ENCODE data around the gene MAP3K8.
"Not testable (repeated sequence)": the region's sequence is repeated elsewhere in the genome, so short reads cannot be mapped to it uniquely, and the experiment has no call there.

Gene MAP3K8

DNA sequence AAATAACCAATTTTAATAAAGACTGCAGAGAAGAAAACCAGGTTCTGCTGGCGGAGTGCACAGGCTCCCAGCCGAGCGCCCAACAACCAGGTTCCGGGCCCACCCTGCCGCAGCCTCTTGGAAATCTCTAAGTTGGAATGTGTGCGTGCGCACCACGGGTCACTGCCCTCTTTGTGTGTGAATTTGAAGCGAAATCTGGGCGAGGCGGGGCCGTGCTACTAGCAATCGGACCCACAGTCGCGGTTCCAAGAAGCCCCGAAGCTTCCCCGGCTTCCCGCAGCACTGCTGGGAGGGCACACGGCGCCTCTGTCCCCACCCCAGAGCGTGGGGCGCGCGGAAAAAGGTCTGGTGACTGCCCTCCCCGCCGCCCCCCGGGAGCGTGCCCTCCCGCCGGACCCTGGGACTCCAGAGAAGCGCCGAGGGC, 666 bp upstream of the MAP3K8 start:
- peaks cover 47% of the 10 kb centered on the region for H3K4me1 Mint-ChIP-seq (ENCODE audit: low read depth)
- peaks cover 26% of the 10 kb centered on the region for H3K36me3 Mint-ChIP-seq (ENCODE audit: low read depth)
- no peaks in the 10 kb centered on the region for H3K9me3 Mint-ChIP-seq
- H3K27me3 Mint-ChIP-seq = no peaks in the 10 kb centered on the region
- peak overlapping the region; percentile 87 for H3K27ac Mint-ChIP-seq
- no peak for DNase-seq
- H3K4me3 Mint-ChIP-seq = peak overlapping the region; percentile 92

DNA sequence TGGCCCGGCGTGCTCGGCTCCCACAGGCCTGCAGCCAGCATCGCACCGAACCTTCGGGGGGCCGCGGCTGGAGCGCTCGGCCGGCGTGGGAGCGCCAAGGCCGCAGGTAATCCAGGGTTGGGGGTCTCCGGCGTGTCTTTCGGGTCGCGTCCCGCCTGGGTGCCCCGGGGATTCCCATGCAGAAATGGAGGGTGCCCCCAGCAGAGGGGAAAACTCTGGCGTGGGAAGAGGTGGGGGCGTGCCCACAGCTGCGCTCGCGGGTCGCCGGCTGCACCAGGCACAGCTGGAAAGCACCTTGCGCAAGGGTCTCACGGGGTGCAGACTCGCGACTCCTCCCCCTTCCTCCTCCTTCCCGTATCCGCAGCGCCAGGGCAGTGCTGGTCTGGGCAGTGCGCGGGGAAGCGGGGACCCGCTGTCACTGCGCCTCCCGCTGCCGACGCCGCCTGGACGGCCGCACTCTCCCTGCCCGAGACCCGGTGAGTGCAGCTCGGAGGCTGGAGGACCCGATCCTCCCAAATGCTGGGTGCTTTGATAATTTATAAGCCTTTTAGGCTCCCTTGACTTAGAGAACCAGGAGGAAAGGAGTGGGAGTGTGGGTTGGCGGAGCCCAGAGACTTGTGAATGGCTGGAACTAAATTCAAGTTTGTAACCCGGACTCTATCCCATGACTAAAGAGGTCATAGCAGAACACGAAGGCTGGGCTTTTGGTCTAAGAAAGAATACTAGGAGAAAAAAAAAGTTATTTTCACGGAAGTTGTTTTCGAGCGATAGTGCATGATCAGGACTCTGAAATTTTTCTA, 489 bp downstream of the MAP3K8 start:
- H3K27ac Mint-ChIP-seq = peak overlapping the region; percentile 88
- H3K4me1 Mint-ChIP-seq (ENCODE audit: low read depth) = peaks cover 53% of the 10 kb centered on the region
- DNase-seq = peak; percentile 79
- no peaks in the 10 kb centered on the region for H3K9me3 Mint-ChIP-seq
- H3K36me3 Mint-ChIP-seq (ENCODE audit: low read depth) = peaks cover 36% of the 10 kb centered on the region
- H3K4me3 Mint-ChIP-seq = peak overlapping the region; percentile 92
- H3K27me3 Mint-ChIP-seq = no peaks in the 10 kb centered on the region

DNA sequence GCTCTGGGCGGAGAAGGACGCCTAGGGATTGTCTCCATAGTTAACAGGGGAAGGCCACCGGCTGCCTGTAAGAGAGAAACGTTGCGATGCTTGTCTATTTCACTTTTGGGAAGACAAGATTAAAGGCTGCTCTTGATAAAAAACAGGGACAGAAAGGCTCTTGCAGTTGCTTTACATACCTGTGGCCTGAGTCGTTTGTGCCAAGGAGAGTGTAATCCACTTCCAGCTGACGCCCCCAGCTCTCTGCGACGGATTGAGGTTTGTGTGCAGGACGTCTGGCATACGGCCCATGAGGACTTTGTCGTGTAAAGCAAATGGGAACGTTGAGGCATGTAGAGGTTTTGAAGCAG, 1.1 kb downstream of the MAP3K8 start:
- peak; percentile 37 for DNase-seq
- Mint-ChIP-seq H3K4me1 (ENCODE audit: low read depth) (peaks cover 56% of the 10 kb centered on the region), H3K9me3 (no peaks in the 10 kb centered on the region), H3K27ac (peak overlapping the region; percentile 88), H3K4me3 (peak overlapping the region; percentile 92), H3K27me3 (no peaks in the 10 kb centered on the region), H3K36me3 (ENCODE audit: low read depth) (peaks cover 41% of the 10 kb centered on the region)

DNA sequence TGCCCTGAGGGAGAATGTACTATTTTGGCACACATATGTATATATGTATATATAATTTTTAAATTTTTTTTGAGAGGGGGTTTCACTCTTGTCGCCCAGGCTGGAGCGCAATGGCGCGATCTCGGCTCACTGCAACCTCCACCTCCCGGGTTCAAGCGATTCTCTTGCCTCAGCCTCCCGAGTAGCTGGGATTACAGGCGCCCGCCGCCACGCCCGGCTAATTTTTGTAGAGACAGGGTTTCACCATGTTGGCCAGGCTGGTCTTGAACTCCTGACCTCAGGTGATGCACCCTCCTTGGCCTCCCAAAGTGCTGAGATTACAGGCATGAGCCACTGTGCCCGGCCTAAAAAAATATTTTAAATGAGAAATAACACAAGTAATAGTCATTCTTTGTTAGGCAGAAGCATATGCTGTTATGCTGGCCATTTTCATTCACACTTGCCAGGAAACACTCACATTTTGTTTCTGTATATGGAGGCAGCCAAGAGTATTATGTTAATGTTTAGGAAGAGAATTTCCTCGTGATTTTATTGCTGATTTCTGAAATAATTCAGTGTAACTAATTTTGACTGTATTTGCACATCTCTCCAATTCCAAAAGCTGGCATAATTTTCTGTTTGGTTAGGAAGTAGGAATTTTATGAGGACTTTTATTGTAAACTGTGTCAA, 1.6 kb downstream of the MAP3K8 start:
- Mint-ChIP-seq H3K4me1 (ENCODE audit: low read depth) (peaks cover 58% of the 10 kb centered on the region), H3K4me3 (peak overlapping the region; percentile 92), H3K36me3 (ENCODE audit: low read depth) (peaks cover 46% of the 10 kb centered on the region), H3K27ac (peak overlapping the region; percentile 95)
- not testable (repeated sequence) for DNase-seq, H3K27me3 Mint-ChIP-seq, H3K9me3 Mint-ChIP-seq

DNA sequence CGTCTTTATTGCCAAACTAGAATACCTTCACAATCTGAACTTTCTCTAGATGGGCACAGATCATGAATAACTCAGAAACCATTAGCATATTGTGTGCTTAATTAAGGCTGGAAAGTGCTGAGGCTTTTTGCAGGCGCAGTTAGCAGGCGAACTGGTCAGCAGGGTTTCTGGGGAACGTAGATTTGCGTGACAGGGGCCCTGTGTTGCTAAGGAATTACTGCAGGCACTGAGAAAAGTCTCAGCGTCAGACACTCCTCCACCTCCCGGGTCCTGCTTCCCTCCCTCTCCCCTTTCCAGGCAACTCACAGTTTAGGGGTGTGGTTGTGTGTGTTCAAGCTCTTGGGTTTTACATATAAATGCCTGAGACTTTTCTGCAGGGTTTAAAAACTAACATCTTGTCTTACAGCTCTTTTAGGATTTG, 2.2 kb downstream of the MAP3K8 start:
- Mint-ChIP-seq H3K9me3 (no peaks in the 10 kb centered on the region), H3K4me3 (peak overlapping the region; percentile 92), H3K36me3 (ENCODE audit: low read depth) (peaks cover 49% of the 10 kb centered on the region), H3K4me1 (ENCODE audit: low read depth) (peaks cover 60% of the 10 kb centered on the region), H3K27ac (peak overlapping the region; percentile 95), H3K27me3 (no peaks in the 10 kb centered on the region)
- no peak for DNase-seq

DNA sequence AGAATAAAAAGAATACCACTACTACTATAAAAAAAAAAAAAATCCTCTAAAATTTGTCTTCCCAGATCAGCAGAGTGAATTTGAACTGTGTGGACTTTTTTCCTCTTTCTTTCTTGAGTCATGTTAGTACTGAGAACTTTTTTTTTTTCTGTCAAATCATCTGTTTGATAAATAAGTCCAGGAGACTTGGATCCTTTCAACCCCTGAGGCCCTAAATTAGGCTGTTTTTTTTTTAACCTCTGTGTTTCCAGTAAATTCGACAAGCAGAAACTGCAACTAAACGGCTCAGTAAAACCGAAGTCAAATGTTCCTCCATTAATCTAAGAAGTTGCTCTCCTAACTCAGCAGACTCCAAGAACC, 2.7 kb downstream of the MAP3K8 start:
- Mint-ChIP-seq H3K36me3 (ENCODE audit: low read depth) (peaks cover 51% of the 10 kb centered on the region), H3K27ac (peak overlapping the region; percentile 95), H3K4me3 (peak overlapping the region; percentile 92), H3K27me3 (no peaks in the 10 kb centered on the region), H3K9me3 (no peaks in the 10 kb centered on the region), H3K4me1 (ENCODE audit: low read depth) (peaks cover 58% of the 10 kb centered on the region)
- DNase-seq = no peak

DNA sequence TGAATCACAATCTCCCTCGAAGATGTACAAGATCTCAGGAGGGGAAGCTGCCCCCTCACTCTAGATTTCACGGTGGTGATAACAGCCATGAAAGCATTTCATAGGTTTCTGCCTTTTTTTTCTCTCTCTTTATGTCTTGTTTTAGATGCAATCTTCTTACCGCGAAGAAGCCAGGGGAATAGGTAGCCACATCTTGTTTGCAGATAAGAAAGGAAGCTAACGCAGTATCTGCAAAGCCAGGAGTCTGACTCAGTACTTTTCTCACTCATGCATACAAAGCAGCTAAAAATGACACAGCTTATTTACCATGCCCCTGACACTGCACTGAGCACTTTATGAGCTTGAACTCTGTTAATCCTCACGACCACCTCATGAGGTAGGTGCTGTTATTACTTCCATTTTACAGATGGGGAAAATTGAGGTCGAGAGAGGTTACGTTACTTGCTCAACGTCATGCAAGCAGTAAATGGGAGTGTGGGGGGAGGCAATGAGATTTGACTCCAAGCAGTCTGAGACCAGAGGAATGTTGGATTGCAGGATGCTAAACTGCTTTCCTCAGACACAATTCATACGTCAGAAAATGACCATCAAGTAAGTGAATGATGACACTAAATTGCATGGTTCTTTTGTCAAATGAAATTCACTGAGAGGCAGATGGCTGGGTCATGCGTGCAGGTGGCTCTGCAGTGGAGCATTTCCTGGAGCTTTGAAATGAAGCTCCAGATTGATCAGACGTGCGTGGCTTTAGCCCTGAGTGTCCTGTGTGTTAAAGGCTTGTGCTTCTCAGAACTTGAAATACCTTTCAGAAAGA, 3.3 kb downstream of the MAP3K8 start:
- no peak for DNase-seq
- no peaks in the 10 kb centered on the region for H3K9me3 Mint-ChIP-seq
- H3K4me1 Mint-ChIP-seq (ENCODE audit: low read depth) = peaks cover 58% of the 10 kb centered on the region
- H3K36me3 Mint-ChIP-seq (ENCODE audit: low read depth) = peaks cover 57% of the 10 kb centered on the region
- peak overlapping the region; percentile 95 for H3K27ac Mint-ChIP-seq
- H3K4me3 Mint-ChIP-seq = peak overlapping the region; percentile 92
- H3K27me3 Mint-ChIP-seq = no peaks in the 10 kb centered on the region

DNA sequence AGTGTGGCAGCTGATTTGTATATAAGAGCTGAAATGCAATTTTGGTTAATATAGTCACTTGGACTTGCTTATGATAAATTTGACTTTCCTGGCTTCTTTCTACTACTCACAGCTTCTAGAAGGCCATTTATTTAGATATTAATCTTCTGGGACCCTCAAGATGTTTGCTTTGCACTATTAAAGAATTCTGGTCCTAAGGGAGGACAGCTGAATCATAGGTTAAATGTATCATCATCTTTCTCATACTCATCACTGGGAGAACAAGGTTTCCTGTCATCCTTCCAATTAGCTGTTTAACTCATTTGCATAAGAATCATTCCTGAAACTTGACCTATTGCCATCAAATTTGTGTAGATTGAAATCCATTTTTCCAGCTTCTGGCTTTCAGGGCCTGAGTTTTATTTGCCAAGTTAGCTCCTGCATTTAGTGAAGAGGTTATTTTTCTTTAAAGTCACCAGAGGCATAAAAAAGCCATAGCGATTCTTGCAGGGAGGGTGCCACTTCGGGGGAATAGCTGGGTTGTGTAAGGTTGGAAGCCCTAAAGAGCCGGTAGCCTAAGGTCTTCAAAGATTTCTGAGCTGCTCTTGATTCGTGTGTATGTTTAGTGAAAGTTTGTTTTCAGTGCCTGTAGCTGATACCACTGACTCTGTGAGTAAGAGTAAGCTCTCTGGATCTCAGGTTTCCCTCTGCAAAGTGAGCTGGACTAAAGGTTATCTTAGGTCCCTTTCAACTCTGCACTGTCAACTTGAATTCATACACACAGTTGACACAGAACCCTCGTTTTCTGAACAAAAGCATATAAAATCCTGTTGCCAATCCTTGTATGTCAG, 4.3 kb downstream of the MAP3K8 start:
- DNase-seq = no peak
- Mint-ChIP-seq H3K27me3 (no peaks in the 10 kb centered on the region), H3K9me3 (no peaks in the 10 kb centered on the region), H3K27ac (peak overlapping the region; percentile 95), H3K36me3 (ENCODE audit: low read depth) (peaks cover 67% of the 10 kb centered on the region), H3K4me3 (peak overlapping the region; percentile 92), H3K4me1 (ENCODE audit: low read depth) (peaks cover 50% of the 10 kb centered on the region)

DNA sequence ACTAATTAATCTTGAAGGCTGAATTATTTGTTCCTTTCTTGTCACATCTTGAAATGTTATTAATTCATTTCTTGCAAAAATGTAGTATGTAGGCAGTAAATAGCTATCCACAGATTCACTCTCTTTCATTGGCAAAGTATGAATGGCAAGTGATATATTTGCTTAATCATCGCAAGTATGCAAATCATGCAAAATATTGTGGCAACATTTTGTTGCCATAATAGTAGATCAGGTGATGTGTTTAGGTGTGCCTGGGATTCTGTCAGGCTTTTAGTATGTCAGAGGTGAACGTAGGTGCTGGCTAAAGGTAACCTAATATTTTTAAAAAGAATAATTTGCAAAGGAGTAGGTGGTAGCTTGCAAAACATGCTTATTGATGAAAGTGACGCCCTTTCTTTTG, 5.9 kb downstream of the MAP3K8 start:
- H3K4me1 Mint-ChIP-seq (ENCODE audit: low read depth) = peaks cover 48% of the 10 kb centered on the region
- H3K27ac Mint-ChIP-seq = no peak overlapping the region

DNA sequence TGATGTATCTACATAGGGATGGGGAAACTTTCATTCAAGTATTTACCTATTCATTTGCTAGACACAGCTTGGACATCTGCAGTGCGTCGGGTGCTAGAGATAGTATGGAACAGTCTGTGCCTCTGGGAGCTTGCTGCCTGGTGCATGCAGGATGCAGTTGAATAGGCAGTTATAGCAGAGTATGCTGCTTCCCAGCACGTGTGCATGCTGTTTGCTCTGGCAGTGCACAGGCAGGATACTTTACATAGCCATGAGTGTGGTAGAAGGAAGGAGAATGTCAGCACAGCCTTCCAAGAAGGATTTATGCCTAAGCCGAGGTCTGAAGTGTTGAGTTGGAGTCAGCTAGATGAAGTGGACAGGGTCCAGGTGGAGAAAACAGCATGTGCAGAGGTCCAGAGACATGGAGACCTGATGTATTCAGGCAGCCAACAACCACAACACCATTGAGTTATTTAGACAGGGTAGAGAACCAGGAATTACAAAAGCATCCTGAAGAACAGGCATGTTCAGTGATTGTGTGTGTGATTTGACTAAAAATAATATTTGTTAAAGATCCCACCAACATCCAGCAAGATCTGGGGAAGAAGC, 8.1 kb downstream of the MAP3K8 start:
- peaks cover 36% of the 10 kb centered on the region for H3K4me1 Mint-ChIP-seq (ENCODE audit: low read depth)
- no peak for DNase-seq
- H3K27ac Mint-ChIP-seq = no peak overlapping the region
- H3K4me3 Mint-ChIP-seq = no peak overlapping the region
- H3K36me3 Mint-ChIP-seq (ENCODE audit: low read depth) = peaks cover 60% of the 10 kb centered on the region
- H3K27me3 Mint-ChIP-seq = no peaks in the 10 kb centered on the region
- no peaks in the 10 kb centered on the region for H3K9me3 Mint-ChIP-seq

More for the DNA sequence above, 5.9 kb downstream of the MAP3K8 start:
- no peak for DNase-seq
- Mint-ChIP-seq H3K4me3 (no peak overlapping the region), H3K36me3 (ENCODE audit: low read depth) (peaks cover 66% of the 10 kb centered on the region), H3K9me3 (no peaks in the 10 kb centered on the region), H3K27me3 (no peaks in the 10 kb centered on the region)

DNA sequence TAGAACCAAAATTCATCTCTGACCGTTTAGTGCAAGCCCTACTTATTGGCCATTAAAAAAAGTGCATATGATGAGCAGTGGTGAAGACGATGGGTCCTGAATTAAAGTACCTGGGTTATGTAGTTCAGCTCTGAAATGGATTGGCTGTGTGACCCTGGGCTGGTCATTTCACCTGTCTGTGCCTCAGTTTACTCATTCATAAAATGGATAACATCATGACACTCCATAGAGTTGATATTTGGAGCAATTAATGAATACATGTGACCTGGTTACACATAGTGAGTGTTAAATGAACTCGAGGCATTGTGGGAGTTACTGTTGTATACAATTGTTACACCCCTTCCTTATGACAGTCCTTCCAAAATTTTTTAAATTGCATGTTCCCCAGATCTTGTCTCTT, 9.1 kb downstream of the MAP3K8 start:
- Mint-ChIP-seq H3K27me3 (no peaks in the 10 kb centered on the region), H3K27ac (no peak overlapping the region), H3K36me3 (ENCODE audit: low read depth) (peaks cover 61% of the 10 kb centered on the region), H3K4me3 (no peak overlapping the region), H3K4me1 (ENCODE audit: low read depth) (peaks cover 34% of the 10 kb centered on the region), H3K9me3 (no peaks in the 10 kb centered on the region)
- DNase-seq = no peak

DNA sequence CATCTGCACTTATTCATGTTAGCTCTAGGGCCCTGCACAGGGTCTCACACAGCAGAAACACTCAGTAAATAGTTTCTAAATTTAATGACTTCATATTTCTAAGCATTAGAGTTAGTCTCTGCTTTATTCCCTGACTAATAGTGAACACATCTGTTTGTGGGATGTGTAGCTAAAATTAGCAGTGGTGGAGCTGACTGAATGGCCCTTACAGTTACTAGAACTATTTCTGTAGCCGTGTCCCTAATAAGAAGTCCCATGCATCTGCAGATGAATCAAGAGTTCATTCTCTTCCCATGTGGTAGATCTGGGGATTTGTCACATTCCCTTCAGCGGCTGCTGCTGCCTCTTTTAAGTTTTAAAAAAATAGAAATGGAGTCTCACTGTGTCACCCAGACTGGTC, 11.7 kb downstream of the MAP3K8 start:
- no peak overlapping the region for H3K27ac Mint-ChIP-seq
- no peak for DNase-seq
- H3K9me3 Mint-ChIP-seq = no peaks in the 10 kb centered on the region
- no peaks in the 10 kb centered on the region for H3K27me3 Mint-ChIP-seq
- H3K4me1 Mint-ChIP-seq (ENCODE audit: low read depth) = peaks cover 20% of the 10 kb centered on the region
- no peak overlapping the region for H3K4me3 Mint-ChIP-seq
- peaks cover 61% of the 10 kb centered on the region for H3K36me3 Mint-ChIP-seq (ENCODE audit: low read depth)

DNA sequence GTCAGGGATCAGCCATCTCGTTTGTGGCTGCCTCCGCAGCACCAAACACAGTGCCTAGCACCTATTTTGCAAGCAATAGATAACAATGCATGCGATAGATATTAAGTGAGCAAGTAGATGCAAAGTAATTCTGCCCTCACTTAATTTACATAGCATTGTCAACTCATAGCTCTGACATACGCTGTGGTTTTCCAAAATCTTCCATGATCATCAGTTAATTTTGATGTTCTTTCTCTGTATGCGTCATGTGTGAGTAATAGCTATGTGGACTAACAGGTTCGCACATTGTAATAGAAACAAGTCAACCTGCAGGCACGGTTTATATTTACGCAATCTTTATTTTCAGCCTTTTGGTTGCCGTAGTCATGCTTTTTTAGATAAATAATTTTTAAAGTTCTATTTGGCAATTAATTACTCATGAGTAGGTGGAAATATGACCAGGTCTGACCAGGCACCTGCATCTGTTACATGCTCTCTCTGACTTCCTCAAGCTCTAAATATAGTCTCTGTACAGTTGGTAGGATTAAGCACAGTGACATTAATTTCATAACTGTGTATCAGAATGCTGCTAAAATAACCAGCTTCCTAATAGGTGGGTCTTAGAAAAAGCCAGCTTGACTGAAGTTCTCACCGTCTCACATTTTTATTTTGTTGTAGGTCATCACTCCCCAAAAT, 13.3 kb downstream of the MAP3K8 start:
- Mint-ChIP-seq H3K4me1 (ENCODE audit: low read depth) (peaks cover 18% of the 10 kb centered on the region), H3K9me3 (no peaks in the 10 kb centered on the region), H3K27me3 (no peaks in the 10 kb centered on the region), H3K4me3 (no peak overlapping the region), H3K36me3 (ENCODE audit: low read depth) (peaks cover 63% of the 10 kb centered on the region), H3K27ac (peak overlapping the region; percentile 62)
- no peak for DNase-seq
